HUES6 (cell line): Measurements from ENCODE around the gene FCHO2.

Experiments
- H3K27ac ChIP-seq: 2 replicates; pipeline ENCODE4 v1.7.0; 2013; ENCODE audit warnings: low read depth, mild to moderate bottlenecking, low read length, inconsistent platforms
- H3K27me3 ChIP-seq: 2 replicates; pipeline ENCODE4 v1.6.1; 2013; ENCODE audit warnings: low read length; ENCODE audit not compliant: control insufficient read depth, insufficient read depth
- H3K36me3 ChIP-seq: 2 replicates; pipeline ENCODE4 v1.6.1; 2013; ENCODE audit warnings: low read length; ENCODE audit not compliant: control insufficient read depth, insufficient read depth
- H3K4me1 ChIP-seq: 2 replicates; pipeline ENCODE4 v1.6.1; 2013; ENCODE audit warnings: low read length; ENCODE audit not compliant: control insufficient read depth, insufficient read depth
- H3K4me3 ChIP-seq: 2 replicates; pipeline ENCODE4 v1.5.1; 2013; ENCODE audit warnings: low read depth, low read length
- H3K9ac ChIP-seq: one replicate; pipeline ENCODE4 v1.6.1; 2013; ENCODE audit warnings: mild to moderate bottlenecking, low read length
- H3K9me3 ChIP-seq: 2 replicates; pipeline ENCODE4 v1.6.1; 2013; ENCODE audit warnings: low read depth, low read length; ENCODE audit not compliant: control insufficient read depth, insufficient read depth

FCHO2 gene

GRCh38 chr5:73030531-73030930 lies 74.7 kb downstream of the FCHO2 start:
- Histone ChIP-seq H3K4me3 (no peak overlapping the region), H3K4me1 (peaks cover 17% of the 10 kb centered on the region), H3K9me3 (no peaks in the 10 kb centered on the region), H3K9ac (no peak overlapping the region), H3K36me3 (peaks cover 4% of the 10 kb centered on the region; the same call in 1 of the 2 replicates), H3K27me3 (no peaks in the 10 kb centered on the region), H3K27ac (peak overlapping the region; percentile 55)

- Histone ChIP-seq H3K4me1 (peaks cover 17% of the 10 kb centered on the region), H3K27me3 (no peaks in the 10 kb centered on the region), H3K4me3 (no peak overlapping the region), H3K36me3 (peaks cover 1% of the 10 kb centered on the region; the same call in 1 of the 2 replicates), H3K27ac (peak overlapping the region; percentile 64), H3K9ac (no peak overlapping the region), H3K9me3 (no peaks in the 10 kb centered on the region)
Measured at GRCh38 chr5:73030995-73031394, 75.2 kb downstream of the FCHO2 start.

GRCh38 chr5:73031839-73032238 lies 76.0 kb downstream of the FCHO2 start:
- peaks cover 17% of the 10 kb centered on the region for H3K4me1 ChIP-seq
- H3K36me3 ChIP-seq = no peaks in the 10 kb centered on the region
- no peak overlapping the region for H3K9ac ChIP-seq
- H3K9me3 ChIP-seq = no peaks in the 10 kb centered on the region
- no peaks in the 10 kb centered on the region for H3K27me3 ChIP-seq
- H3K4me3 ChIP-seq = no peak overlapping the region
- peak overlapping the region; percentile 64 for H3K27ac ChIP-seq

GRCh38 chr5:73032635-73033034 lies 76.8 kb downstream of the FCHO2 start:
- no peak overlapping the region for H3K27ac ChIP-seq
- H3K4me3 ChIP-seq = no peak overlapping the region
- no peak overlapping the region for H3K9ac ChIP-seq
- H3K36me3 ChIP-seq = no peaks in the 10 kb centered on the region
- no peaks in the 10 kb centered on the region for H3K9me3 ChIP-seq
- peaks cover 17% of the 10 kb centered on the region for H3K4me1 ChIP-seq
- no peaks in the 10 kb centered on the region for H3K27me3 ChIP-seq

- no peak overlapping the region for H3K4me3 ChIP-seq
- H3K27me3 ChIP-seq = no peaks in the 10 kb centered on the region
- no peaks in the 10 kb centered on the region for H3K9me3 ChIP-seq
- peaks cover 15% of the 10 kb centered on the region for H3K4me1 ChIP-seq
- H3K9ac ChIP-seq = no peak overlapping the region
- no peak overlapping the region for H3K27ac ChIP-seq
- no peaks in the 10 kb centered on the region for H3K36me3 ChIP-seq
Measured at GRCh38 chr5:73037545-73037944, 81.7 kb downstream of the FCHO2 start.

GRCh38 chr5:73039082-73039481 lies 83.2 kb downstream of the FCHO2 start:
- no peaks in the 10 kb centered on the region for H3K36me3 ChIP-seq
- no peak overlapping the region for H3K9ac ChIP-seq
- H3K27ac ChIP-seq = peak overlapping the region; percentile 71; the same call in 1 of the 2 replicates
- H3K27me3 ChIP-seq = no peaks in the 10 kb centered on the region
- H3K9me3 ChIP-seq = no peaks in the 10 kb centered on the region
- no peak overlapping the region for H3K4me3 ChIP-seq
- H3K4me1 ChIP-seq = peaks cover 15% of the 10 kb centered on the region

- Histone ChIP-seq H3K9me3 (no peaks in the 10 kb centered on the region), H3K4me1 (peaks cover 15% of the 10 kb centered on the region), H3K36me3 (no peaks in the 10 kb centered on the region), H3K9ac (no peak overlapping the region), H3K27ac (no peak overlapping the region), H3K27me3 (no peaks in the 10 kb centered on the region), H3K4me3 (no peak overlapping the region)
Measured at GRCh38 chr5:73042993-73043392, 87.2 kb downstream of the FCHO2 start.

- Histone ChIP-seq H3K9me3 (no peaks in the 10 kb centered on the region), H3K36me3 (no peaks in the 10 kb centered on the region), H3K27ac (no peak overlapping the region), H3K4me3 (no peak overlapping the region), H3K9ac (no peak overlapping the region), H3K4me1 (0 out of 2 replicates have a peak, but pooled peaks cover 3% of the 10 kb centered on the region), H3K27me3 (no peaks in the 10 kb centered on the region)
Measured at GRCh38 chr5:73044546-73044945, 88.7 kb downstream of the FCHO2 start.

- H3K9ac ChIP-seq = no peak overlapping the region
- no peaks in the 10 kb centered on the region for H3K4me1 ChIP-seq
Measured at GRCh38 chr5:73045623-73046022, 89.8 kb downstream of the FCHO2 start.

GRCh38 chr5:73061593-73061992 lies 105.8 kb downstream of the FCHO2 start:
- Histone ChIP-seq H3K4me1 (no peaks in the 10 kb centered on the region), H3K9ac (no peak overlapping the region), H3K4me3 (no peak overlapping the region), H3K27me3 (no peaks in the 10 kb centered on the region), H3K36me3 (no peaks in the 10 kb centered on the region), H3K27ac (no peak overlapping the region), H3K9me3 (no peaks in the 10 kb centered on the region)

More at GRCh38 chr5:73045623-73046022, 89.8 kb downstream of the FCHO2 start:
- no peak overlapping the region for H3K27ac ChIP-seq
- H3K27me3 ChIP-seq = no peaks in the 10 kb centered on the region
- no peak overlapping the region for H3K4me3 ChIP-seq
- H3K36me3 ChIP-seq = no peaks in the 10 kb centered on the region
- no peaks in the 10 kb centered on the region for H3K9me3 ChIP-seq

GRCh38 chr5:73066466-73066865 lies 110.6 kb downstream of the FCHO2 start:
- H3K9ac ChIP-seq = no peak overlapping the region
- 0 out of 2 replicates have a peak, but pooled peaks cover 8% of the 10 kb centered on the region for H3K36me3 ChIP-seq
- H3K27ac ChIP-seq = no peak overlapping the region
- H3K4me1 ChIP-seq = no peaks in the 10 kb centered on the region
- H3K27me3 ChIP-seq = no peaks in the 10 kb centered on the region
- H3K4me3 ChIP-seq = no peak overlapping the region
- H3K9me3 ChIP-seq = no peaks in the 10 kb centered on the region

GRCh38 chr5:73067213-73067612 lies 111.4 kb downstream of the FCHO2 start:
- Histone ChIP-seq H3K27me3 (no peaks in the 10 kb centered on the region), H3K27ac (no peak overlapping the region), H3K9me3 (no peaks in the 10 kb centered on the region), H3K4me1 (no peaks in the 10 kb centered on the region), H3K36me3 (0 out of 2 replicates have a peak, but pooled peaks cover 8% of the 10 kb centered on the region), H3K4me3 (no peak overlapping the region), H3K9ac (no peak overlapping the region)
